Endothelial cell of hepatic sinusoid (primary cell): ENCODE results near the gene ACYP2.
"Not testable (repeated sequence)": the region's sequence is repeated elsewhere in the genome, so short reads cannot be mapped to it uniquely, and the experiment has no call there.

Experiments
- in situ Hi-C: cut with HindIII; loops from 2 replicates; pipeline ENCODE4 v1.10.0; 2017; ENCODE audit warnings: low sequenced_read_pairs

Gene ACYP2

GRCh38 chr2:54261537-54261936 lies 146.1 kb downstream of the ACYP2 start:
- in situ Hi-C loops: no loop called here

- in situ Hi-C loops: no loop called here
Measured at GRCh38 chr2:54262015-54262765, 146.8 kb downstream of the ACYP2 start.

GRCh38 chr2:54265081-54265480 lies 149.7 kb downstream of the ACYP2 start:
- in situ Hi-C loops: not testable (repeated sequence)

GRCh38 chr2:54267577-54267976 lies 152.2 kb downstream of the ACYP2 start:
- in situ Hi-C loops: no loop called here

- in situ Hi-C loops: no loop called here
Measured at GRCh38 chr2:54271189-54271588, 155.8 kb downstream of the ACYP2 start.

- in situ Hi-C loops: no loop called here
Measured at GRCh38 chr2:54271843-54272627, 156.6 kb downstream of the ACYP2 start.

GRCh38 chr2:54274781-54275242 lies 159.4 kb downstream of the ACYP2 start:
- in situ Hi-C loops: no loop called here

GRCh38 chr2:54275541-54275940 lies 160.1 kb downstream of the ACYP2 start:
- in situ Hi-C loops: no loop called here

GRCh38 chr2:54279385-54279784 lies 164.0 kb downstream of the ACYP2 start:
- in situ Hi-C loops: no loop called here

- in situ Hi-C loops: no loop called here
Measured at GRCh38 chr2:54284826-54285225, 169.4 kb downstream of the ACYP2 start.

- in situ Hi-C loops: no loop called here
Measured at GRCh38 chr2:54285451-54285850, 170.0 kb downstream of the ACYP2 start.

GRCh38 chr2:54287532-54287931 lies 172.1 kb downstream of the ACYP2 start:
- in situ Hi-C loops: no loop called here

GRCh38 chr2:54289917-54290316 lies 174.5 kb downstream of the ACYP2 start:
- in situ Hi-C loops: no loop called here

- in situ Hi-C loops: no loop called here
Measured at GRCh38 chr2:54290356-54291025, 175.1 kb downstream of the ACYP2 start.

- in situ Hi-C loops: not testable (repeated sequence)
Measured at GRCh38 chr2:54294665-54295064, 179.2 kb downstream of the ACYP2 start.

GRCh38 chr2:54295911-54296310 lies 180.5 kb downstream of the ACYP2 start:
- in situ Hi-C loops: no loop called here

GRCh38 chr2:54298514-54298913 lies 183.1 kb downstream of the ACYP2 start:
- in situ Hi-C loops: no loop called here

GRCh38 chr2:54303631-54304030 lies 188.2 kb downstream of the ACYP2 start:
- in situ Hi-C loops: no loop called here

GRCh38 chr2:54306556-54306955 lies 191.1 kb downstream of the ACYP2 start:
- in situ Hi-C loops: no loop called here

- in situ Hi-C loops: no loop called here
Measured at GRCh38 chr2:54308186-54308585, 192.8 kb downstream of the ACYP2 start.

GRCh38 chr2:54308782-54309181 lies 193.4 kb downstream of the ACYP2 start:
- in situ Hi-C loops: no loop called here

- in situ Hi-C loops: no loop called here
Measured at GRCh38 chr2:54310311-54310710, 194.9 kb downstream of the ACYP2 start.
